GM10248 (cell line): ENCODE data around the gene HAO2.

Source experiments
- CTCF ChIA-PET: fragments of 300-600 bp; sonication (Branson Sonifier 250); formaldehyde crosslinking; extraction: SDS; loops from one replicate; lab custom pipeline; 2021; ENCODE audit warnings: antibody characterized with exemption; lab: Yijun Ruan, JAX
- POLR2A ChIA-PET: fragments of 350-650 bp; sonication (Branson Sonifier 250); formaldehyde crosslinking; extraction: SDS; loops from one replicate; lab custom pipeline; 2020; ENCODE audit warnings: antibody characterized with exemption; lab: Yijun Ruan, JAX
- DNase-seq: peaks from one replicate; pipeline ENCODE4 v3.0.0; 2012; ENCODE audit errors: extremely low spot score
- CTCF ChIP-seq: IDR thresholded peaks from 2 replicates; pipeline ENCODE4 v1.5.1; 2012; ENCODE audit warnings: mild to moderate bottlenecking, low read depth; ENCODE audit errors: extremely low read depth, missing control alignments, control extremely low read depth

HAO2 gene

GRCh38 chr1:119353836-119354235, 14.7 kb upstream of the HAO2 start:
- no peak for TF ChIP-seq CTCF
- POLR2A ChIA-PET: no interaction called here
- CTCF ChIA-PET: interaction anchor here (0.8 kb wide), 1 partner anchor 13 kb away, joined by 4 read pairs; no protein-coding TSS in a partner anchor
- no peak for DNase-seq

GRCh38 chr1:119358636-119359035, 9.9 kb upstream of the HAO2 start:
- ChIA-PET CTCF (interaction anchor here (0.7 to 7.0 kb wide), 9 partner anchors 8 to 83 kb away, joined by 3 to 31 read pairs (median 6); no protein-coding TSS in a partner anchor), POLR2A (no interaction called here)
- no peak for DNase-seq
- no peak for TF ChIP-seq CTCF

- no peak for DNase-seq
- CTCF ChIA-PET: interaction anchor here (0.7 to 7.0 kb wide), 6 partner anchors 9 to 84 kb away, joined by 3 to 31 read pairs (median 6); no protein-coding TSS in a partner anchor
- TF ChIP-seq CTCF: no peak
- POLR2A ChIA-PET: no interaction called here
These were observed 8.9 kb upstream of the HAO2 start for GRCh38 chr1:119359730-119360129.

GRCh38 chr1:119361205-119361604, 7.4 kb upstream of the HAO2 start:
- TF ChIP-seq CTCF: no peak
- ChIA-PET POLR2A (no interaction called here), CTCF (interaction anchor here (1.1 to 7.0 kb wide), 4 partner anchors 8 to 86 kb away, joined by 3 to 31 read pairs (median 4); no protein-coding TSS in a partner anchor)
- DNase-seq: no peak

- TF ChIP-seq CTCF: no peak
- CTCF ChIA-PET: interaction anchor here (1.1 to 7.0 kb wide), 4 partner anchors 8 to 86 kb away, joined by 3 to 31 read pairs (median 4); no protein-coding TSS in a partner anchor
- DNase-seq: no peak
- POLR2A ChIA-PET: no interaction called here
These were observed 6.8 kb upstream of the HAO2 start for GRCh38 chr1:119361620-119362344.

GRCh38 chr1:119363162-119363561, 5.4 kb upstream of the HAO2 start:
- ChIA-PET POLR2A (no interaction called here), CTCF (interaction anchor here (0.9 to 1.6 kb wide), 3 partner anchors 13 to 76 kb away, joined by 3 to 5 read pairs (median 4); no protein-coding TSS in a partner anchor)
- no peak for TF ChIP-seq CTCF
- no peak for DNase-seq
